Mucosa of rectum (tissue), 2 donors: Measurements from ENCODE around the gene KLHL7.
"Not testable (repeated sequence)": the region's sequence is repeated elsewhere in the genome, so short reads cannot be mapped to it uniquely, and the experiment has no call there.

Source experiments
- H3K27ac ChIP-seq, 2 donors: one replicate each; pipeline ENCODE4 v1.7.0; 2013; ENCODE audit warnings: inconsistent platforms in 2 of 2, low read depth in 2 of 2, low read length in 2 of 2
- H3K27me3 ChIP-seq, 2 donors: one replicate each; pipeline ENCODE4 v1.7.0; 2013; ENCODE audit warnings: low read length in 2 of 2; ENCODE audit not compliant: control insufficient read depth in 2 of 2, insufficient read depth in 2 of 2
- H3K36me3 ChIP-seq, 2 donors: one replicate each; pipeline ENCODE4 v1.7.0; 2013; ENCODE audit warnings: low read length in 2 of 2; ENCODE audit not compliant: control insufficient read depth in 2 of 2, insufficient read depth in 2 of 2
- H3K4me1 ChIP-seq, 2 donors: one replicate each; pipeline ENCODE4 v1.7.0; 2013; ENCODE audit warnings: low read length in 2 of 2, mild to moderate bottlenecking in 1 of 2; ENCODE audit not compliant: control insufficient read depth in 2 of 2, insufficient read depth in 2 of 2
- H3K4me3 ChIP-seq, 2 donors: one replicate each; pipeline ENCODE4 v1.7.0; 2013; ENCODE audit warnings: low read length in 2 of 2
- H3K9ac ChIP-seq, 2 donors: one replicate each; pipeline ENCODE4 v1.7.0; 2013; ENCODE audit warnings: low read length in 2 of 2, low read depth in 1 of 2, mild to moderate bottlenecking in 1 of 2
- H3K9me3 ChIP-seq, 2 donors: one replicate each; pipeline ENCODE4 v1.7.0; 2013; ENCODE audit warnings: low read length in 2 of 2; ENCODE audit not compliant: control insufficient read depth in 2 of 2
- donor health status: healthy.
- donor health status: Normal muscosa, but diverticular disease.

The KLHL7 gene

GRCh38 chr7:23123465-23123864 is 17.9 kb downstream of the KLHL7 start:
- no peak overlapping the region for H3K27ac ChIP-seq
- peaks cover 8 to 12% of the 10 kb centered on the region in 2 donors for H3K36me3 ChIP-seq
- no peak overlapping the region for H3K4me3 ChIP-seq
- H3K4me1 ChIP-seq = no peaks in the 10 kb centered on the region
- H3K27me3 ChIP-seq = no peaks in the 10 kb centered on the region
- no peaks in the 10 kb centered on the region for H3K9me3 ChIP-seq
- H3K9ac ChIP-seq = no peak overlapping the region

- H3K9ac ChIP-seq = no peak overlapping the region
- no peaks in the 10 kb centered on the region for H3K4me1 ChIP-seq
- H3K9me3 ChIP-seq = no peaks in the 10 kb centered on the region
- H3K4me3 ChIP-seq = no peak overlapping the region
- peaks cover 13 to 21% of the 10 kb centered on the region in 2 donors for H3K36me3 ChIP-seq
- H3K27me3 ChIP-seq = no peaks in the 10 kb centered on the region
- H3K27ac ChIP-seq = no peak overlapping the region
Measured at GRCh38 chr7:23129036-23129435, 23.5 kb downstream of the KLHL7 start.

GRCh38 chr7:23131799-23132198 is 26.2 kb downstream of the KLHL7 start:
- H3K9ac ChIP-seq, H3K27ac ChIP-seq, H3K4me1 ChIP-seq, H3K27me3 ChIP-seq, H3K9me3 ChIP-seq, H3K4me3 ChIP-seq, H3K36me3 ChIP-seq: not testable (repeated sequence)

GRCh38 chr7:23133797-23134196 is 28.2 kb downstream of the KLHL7 start:
- H3K9ac ChIP-seq = no peak overlapping the region
- no peaks in the 10 kb centered on the region for H3K4me1 ChIP-seq
- no peak overlapping the region for H3K4me3 ChIP-seq
- H3K27ac ChIP-seq = no peak overlapping the region
- H3K36me3 ChIP-seq = peaks cover 4 to 8% of the 10 kb centered on the region in 2 donors
- no peaks in the 10 kb centered on the region for H3K9me3 ChIP-seq
- H3K27me3 ChIP-seq = no peaks in the 10 kb centered on the region

- Histone ChIP-seq H3K4me1 (no peaks in the 10 kb centered on the region), H3K4me3 (no peak overlapping the region), H3K27ac (no peak overlapping the region), H3K36me3 (no peaks in the 10 kb centered on the region), H3K9me3 (no peaks in the 10 kb centered on the region), H3K9ac (no peak overlapping the region), H3K27me3 (no peaks in the 10 kb centered on the region)
Measured at GRCh38 chr7:23135755-23136154, 30.2 kb downstream of the KLHL7 start.

GRCh38 chr7:23136216-23136615 is 30.6 kb downstream of the KLHL7 start:
- no peak overlapping the region for H3K4me3 ChIP-seq
- peaks cover 0 to 2% of the 10 kb centered on the region in 2 donors for H3K36me3 ChIP-seq
- H3K27me3 ChIP-seq = no peaks in the 10 kb centered on the region
- no peaks in the 10 kb centered on the region for H3K9me3 ChIP-seq
- H3K4me1 ChIP-seq = no peaks in the 10 kb centered on the region
- no peak overlapping the region for H3K27ac ChIP-seq
- no peak overlapping the region for H3K9ac ChIP-seq

GRCh38 chr7:23157679-23158078 is 52.1 kb downstream of the KLHL7 start:
- H3K4me1 ChIP-seq = no peaks in the 10 kb centered on the region
- H3K9ac ChIP-seq = no peak overlapping the region
- H3K27me3 ChIP-seq = no peaks in the 10 kb centered on the region
- H3K27ac ChIP-seq = no peak overlapping the region
- no peaks in the 10 kb centered on the region for H3K9me3 ChIP-seq
- no peak overlapping the region for H3K4me3 ChIP-seq
- H3K36me3 ChIP-seq = peaks cover 0 to 8% of the 10 kb centered on the region in 2 donors

- Histone ChIP-seq H3K4me1 (no peaks in the 10 kb centered on the region), H3K4me3 (no peak overlapping the region), H3K27me3 (no peaks in the 10 kb centered on the region), H3K9ac (no peak overlapping the region), H3K9me3 (no peaks in the 10 kb centered on the region), H3K36me3 (peaks cover 0 to 7% of the 10 kb centered on the region in 2 donors), H3K27ac (no peak overlapping the region)
Measured at GRCh38 chr7:23158546-23158945, 53.0 kb downstream of the KLHL7 start.

- Histone ChIP-seq H3K4me3 (no peak overlapping the region), H3K27me3 (no peaks in the 10 kb centered on the region), H3K9me3 (no peaks in the 10 kb centered on the region), H3K9ac (no peak overlapping the region), H3K36me3 (peaks cover 0 to 3% of the 10 kb centered on the region in 2 donors), H3K4me1 (no peaks in the 10 kb centered on the region), H3K27ac (no peak overlapping the region)
Measured at GRCh38 chr7:23161482-23161881, 55.9 kb downstream of the KLHL7 start.

GRCh38 chr7:23164846-23165245 is 59.3 kb downstream of the KLHL7 start:
- H3K27me3 ChIP-seq = no peaks in the 10 kb centered on the region
- H3K9ac ChIP-seq = no peak overlapping the region
- no peaks in the 10 kb centered on the region for H3K9me3 ChIP-seq
- H3K27ac ChIP-seq = no peak overlapping the region
- no peaks in the 10 kb centered on the region for H3K4me1 ChIP-seq
- no peak overlapping the region for H3K4me3 ChIP-seq
- H3K36me3 ChIP-seq = no peaks in the 10 kb centered on the region

GRCh38 chr7:23165316-23165715 is 59.7 kb downstream of the KLHL7 start:
- no peaks in the 10 kb centered on the region for H3K9me3 ChIP-seq
- H3K9ac ChIP-seq = no peak overlapping the region
- H3K27ac ChIP-seq = no peak overlapping the region
- H3K27me3 ChIP-seq = no peaks in the 10 kb centered on the region
- H3K36me3 ChIP-seq = no peaks in the 10 kb centered on the region
- no peak overlapping the region for H3K4me3 ChIP-seq
- H3K4me1 ChIP-seq = no peaks in the 10 kb centered on the region
